Activated CD8-positive, alpha-beta T cell treated with anti-CD3 and anti-CD28 coated beads for 36 hours (primary cell): ENCODE measurements around the gene RGS14. TPM values are rescaled to one million over a fixed set of nuclear protein-coding genes. Genes with fewer than 3 reads are reported as not detected.
A peak's percentile ranks its signal among the peaks of the same experiment; 100 is the strongest.
"Not testable (repeated sequence)": the region's sequence is repeated elsewhere in the genome, so short reads cannot be mapped to it uniquely, and the experiment has no call there.

Source experiments
- ATAC-seq: fragments of 200-7000 bp; cut with Tn5 transposase; one replicate; pipeline ENCODE4 v1.10.0; 2021; ENCODE audit warnings: mild to moderate bottlenecking, moderate library complexity
- CTCF ChIA-PET: fragments of 350-600 bp; sonication (Branson Sonifier 250); formaldehyde crosslinking; loops from one replicate; lab custom pipeline; 2021; ENCODE audit warnings: antibody characterized with exemption; lab: Charles Lee
- POLR2A ChIA-PET: fragments of 350-600 bp; sonication (Branson Sonifier 250); formaldehyde crosslinking; loops from one replicate; lab custom pipeline; 2021; ENCODE audit warnings: antibody characterized with exemption; lab: Charles Lee
- DNase-seq: peaks from one replicate; pipeline ENCODE4 v3.0.0-alpha.2; 2020
- H3K27ac Mint-ChIP-seq: one replicate; pipeline ENCODE4 v1.8.0; 2021; ENCODE audit warnings: mild to moderate bottlenecking, mixed read lengths
- H3K27me3 Mint-ChIP-seq: one replicate; pipeline ENCODE4 v1.8.0; 2021; ENCODE audit warnings: mixed read lengths
- H3K36me3 Mint-ChIP-seq: one replicate; pipeline ENCODE4 v1.8.0; 2021; ENCODE audit warnings: low read depth, mixed read lengths
- H3K4me1 Mint-ChIP-seq: one replicate; pipeline ENCODE4 v1.8.0; 2021; ENCODE audit warnings: low read depth, mixed read lengths
- H3K4me3 Mint-ChIP-seq: one replicate; pipeline ENCODE4 v1.8.0; 2021; ENCODE audit warnings: mild to moderate bottlenecking, moderate library complexity, mixed read lengths
- H3K9me3 Mint-ChIP-seq: one replicate; pipeline ENCODE4 v1.8.0; 2021; ENCODE audit warnings: mixed read lengths
- intact Hi-C: fragments of 100-400 bp; cut with micrococcal nuclease; formaldehyde crosslinking; loops from one replicate; pipeline ENCODE4 v1.10.0; 2022
- total RNA-seq, 2 experiments: library from RNA; stranded (reverse); gene quantifications; one replicate each; pipeline ENCODE4 v1.2.3, GENCODE V29; 2021
- TF ChIP-seq, protein P1 (sequence below): fragments of 200-600 bp; IDR thresholded peaks from one replicate; pipeline ENCODE4 v1.8.0; 2022; ENCODE audit warnings: antibody characterized with exemption, mild to moderate bottlenecking

The RGS14 gene
- total RNA-seq, 2 experiments from 2014 or later, result 50.4 to 52.5 TPM

DNA sequence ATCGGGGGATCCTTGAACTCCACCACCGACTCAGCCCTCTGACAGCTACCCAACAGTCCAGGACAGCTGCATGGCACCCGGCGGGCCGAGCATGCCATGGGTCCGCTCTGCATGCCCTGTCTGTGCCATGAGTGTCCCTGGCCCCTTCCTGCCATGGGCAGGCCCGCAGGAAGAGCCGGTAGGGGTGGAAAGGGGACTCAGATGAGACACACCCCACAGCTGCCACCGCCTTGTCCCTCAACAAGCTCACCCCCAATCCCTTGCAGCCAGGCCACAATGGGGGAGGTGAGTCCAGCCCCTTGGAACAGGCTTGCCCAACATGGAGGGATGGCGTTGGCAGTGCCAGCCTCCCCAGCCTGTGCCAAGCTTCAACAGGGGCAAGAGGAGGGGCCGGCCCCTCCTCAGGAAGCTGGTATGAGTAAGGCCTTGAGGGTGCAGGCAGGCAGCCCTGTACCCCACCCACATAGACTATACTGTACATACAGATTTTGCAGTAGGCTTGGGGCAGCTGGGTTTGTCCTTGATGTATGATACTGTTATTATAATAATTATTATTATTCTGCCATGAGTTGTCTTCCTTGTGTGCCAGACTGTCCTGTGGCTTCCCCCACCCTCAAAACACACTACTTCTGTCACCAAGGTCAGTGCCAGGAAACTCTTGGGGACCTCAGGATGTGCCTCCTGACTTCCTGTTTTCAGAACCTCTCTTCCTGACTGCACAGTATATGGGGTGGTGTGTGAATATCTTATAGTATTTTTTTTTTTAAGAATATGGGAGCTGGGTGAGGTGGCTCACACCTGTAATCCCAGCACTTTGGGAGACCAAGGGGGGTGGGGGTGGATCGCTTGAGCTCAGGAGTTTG is 14.5 kb downstream of the RGS14 start:
- TF ChIP-seq, protein P1, sequence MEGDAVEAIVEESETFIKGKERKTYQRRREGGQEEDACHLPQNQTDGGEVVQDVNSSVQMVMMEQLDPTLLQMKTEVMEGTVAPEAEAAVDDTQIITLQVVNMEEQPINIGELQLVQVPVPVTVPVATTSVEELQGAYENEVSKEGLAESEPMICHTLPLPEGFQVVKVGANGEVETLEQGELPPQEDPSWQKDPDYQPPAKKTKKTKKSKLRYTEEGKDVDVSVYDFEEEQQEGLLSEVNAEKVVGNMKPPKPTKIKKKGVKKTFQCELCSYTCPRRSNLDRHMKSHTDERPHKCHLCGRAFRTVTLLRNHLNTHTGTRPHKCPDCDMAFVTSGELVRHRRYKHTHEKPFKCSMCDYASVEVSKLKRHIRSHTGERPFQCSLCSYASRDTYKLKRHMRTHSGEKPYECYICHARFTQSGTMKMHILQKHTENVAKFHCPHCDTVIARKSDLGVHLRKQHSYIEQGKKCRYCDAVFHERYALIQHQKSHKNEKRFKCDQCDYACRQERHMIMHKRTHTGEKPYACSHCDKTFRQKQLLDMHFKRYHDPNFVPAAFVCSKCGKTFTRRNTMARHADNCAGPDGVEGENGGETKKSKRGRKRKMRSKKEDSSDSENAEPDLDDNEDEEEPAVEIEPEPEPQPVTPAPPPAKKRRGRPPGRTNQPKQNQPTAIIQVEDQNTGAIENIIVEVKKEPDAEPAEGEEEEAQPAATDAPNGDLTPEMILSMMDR, result no peak
- intact Hi-C loops, result no loop called here
- ChIA-PET POLR2A (interaction anchor here (0.7 to 2.6 kb wide), 8 partner anchors 10 to 83 kb away, joined by 3 to 9 read pairs (median 5); partner anchors contain the start of gene LMAN2), CTCF (interaction anchor here (0.8 to 8.4 kb wide), 10 partner anchors 12 to 131 kb away, joined by 3 to 86 read pairs (median 14); partner anchors contain the start of genes PFN3, RGS14 and SLC34A1)
- H3K4me3 Mint-ChIP-seq, result no peak overlapping the region
- DNase-seq (peak; percentile 50), ATAC-seq (peak; percentile 68)
- H3K27ac Mint-ChIP-seq, result peak overlapping the region; percentile 86
- no peaks in the 10 kb centered on the region for H3K9me3 Mint-ChIP-seq
- H3K27me3 Mint-ChIP-seq, result no peaks in the 10 kb centered on the region
- H3K4me1 Mint-ChIP-seq, result peaks cover 53% of the 10 kb centered on the region
- H3K36me3 Mint-ChIP-seq, result peaks cover 38% of the 10 kb centered on the region

DNA sequence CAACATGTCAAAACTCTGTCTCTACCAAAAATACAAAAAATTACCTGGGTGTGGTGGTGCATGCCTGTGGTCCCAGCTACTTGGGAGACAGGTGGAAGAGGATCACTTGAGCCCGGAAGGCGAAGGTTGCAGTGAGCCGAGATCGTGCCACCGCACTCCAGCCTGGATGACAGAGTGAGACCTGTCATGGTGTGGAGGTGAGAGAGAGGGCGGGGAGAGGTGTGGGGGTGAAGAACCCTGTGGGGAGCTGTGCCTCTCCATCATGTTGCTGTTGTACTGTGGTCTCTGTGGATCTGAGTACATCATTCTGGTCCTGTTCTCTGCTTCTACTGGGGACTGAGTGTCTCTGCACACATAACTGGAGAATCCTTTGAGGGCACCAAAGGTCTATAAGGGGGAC is 15.2 kb downstream of the RGS14 start:
- CTCF ChIA-PET, result interaction anchor here (0.8 to 8.4 kb wide), 7 partner anchors 8 to 63 kb away, joined by 3 to 86 read pairs (median 7); partner anchors contain the start of gene RGS14

DNA sequence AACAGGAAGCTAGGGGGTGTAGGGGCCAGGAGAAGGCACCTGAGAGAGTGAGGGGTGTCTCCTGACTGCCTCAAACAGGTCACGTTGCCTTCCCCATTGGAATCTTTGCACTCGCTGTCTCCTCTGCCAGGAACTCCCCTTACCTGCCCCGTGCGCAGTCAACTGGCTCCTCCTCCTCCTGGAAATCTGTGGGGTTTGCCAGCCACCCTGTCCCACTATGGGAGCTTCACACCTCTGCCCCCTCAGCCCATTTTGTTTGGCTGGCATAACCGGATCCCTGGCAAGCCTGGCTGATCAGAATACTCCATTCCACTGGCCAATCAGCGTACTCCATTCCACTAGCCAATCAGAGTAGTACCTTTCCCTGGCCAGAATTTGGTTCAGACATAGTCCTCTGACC is 16.1 kb downstream of the RGS14 start:
- DNase-seq, result no peak
- no peak overlapping the region for H3K4me3 Mint-ChIP-seq
- no peaks in the 10 kb centered on the region for H3K27me3 Mint-ChIP-seq
- peaks cover 47% of the 10 kb centered on the region for H3K4me1 Mint-ChIP-seq
- no peaks in the 10 kb centered on the region for H3K9me3 Mint-ChIP-seq
- H3K27ac Mint-ChIP-seq, result peak overlapping the region; percentile 86
- TF ChIP-seq, protein P1, result no peak
- no peak for ATAC-seq
- CTCF ChIA-PET, result interaction anchor here (1.2 to 8.4 kb wide), 5 partner anchors 9 to 55 kb away, joined by 4 to 86 read pairs (median 4); partner anchors contain the start of gene SLC34A1
- intact Hi-C loops, result no loop called here
- peaks cover 30% of the 10 kb centered on the region for H3K36me3 Mint-ChIP-seq
- POLR2A ChIA-PET, result interaction anchor here (1.0 to 1.4 kb wide), 4 partner anchors 12 to 53 kb away, joined by 3 to 4 read pairs (median 4); no protein-coding TSS in a partner anchor

More for the DNA sequence above, 15.2 kb downstream of the RGS14 start:
- intact Hi-C loops, result no loop called here
- no peak overlapping the region for H3K4me3 Mint-ChIP-seq
- H3K9me3 Mint-ChIP-seq, result no peaks in the 10 kb centered on the region
- ATAC-seq (peak; percentile 40), DNase-seq (peak; percentile 46)
- POLR2A ChIA-PET, result interaction anchor here (0.7 to 2.6 kb wide), 6 partner anchors 11 to 59 kb away, joined by 3 to 9 read pairs (median 4); no protein-coding TSS in a partner anchor
- no peaks in the 10 kb centered on the region for H3K27me3 Mint-ChIP-seq
- TF ChIP-seq, protein P1, result no peak
- peak overlapping the region; percentile 86 for H3K27ac Mint-ChIP-seq
- H3K4me1 Mint-ChIP-seq, result peaks cover 53% of the 10 kb centered on the region
- H3K36me3 Mint-ChIP-seq, result peaks cover 38% of the 10 kb centered on the region

DNA sequence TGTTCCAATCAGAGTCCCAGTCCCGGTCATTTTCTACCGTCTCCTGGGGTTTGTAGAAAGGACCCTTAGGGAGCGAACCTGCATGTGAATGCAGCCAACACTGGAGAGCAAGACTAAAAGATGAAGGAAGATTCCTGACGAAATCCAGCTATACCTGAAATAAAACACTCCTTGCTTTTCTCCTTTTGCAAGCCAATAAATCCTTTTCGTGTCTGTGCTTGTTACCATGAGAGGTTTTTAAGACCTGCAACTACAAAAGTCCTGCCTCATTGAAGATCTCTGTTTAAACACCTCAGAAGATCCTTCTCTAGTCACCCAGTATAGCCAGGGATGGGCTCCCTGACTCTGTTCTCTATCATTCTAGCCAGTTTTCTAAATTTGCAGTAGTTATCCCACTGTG is 16.5 kb downstream of the RGS14 start:
- intact Hi-C loops, result no loop called here
- H3K27ac Mint-ChIP-seq, result peak overlapping the region; percentile 86
- no peak for ATAC-seq
- peaks cover 44% of the 10 kb centered on the region for H3K4me1 Mint-ChIP-seq
- TF ChIP-seq, protein P1, result no peak
- no peak overlapping the region for H3K4me3 Mint-ChIP-seq
- H3K9me3 Mint-ChIP-seq, result no peaks in the 10 kb centered on the region
- POLR2A ChIA-PET, result interaction anchor here (1.0 to 1.4 kb wide), 4 partner anchors 12 to 53 kb away, joined by 3 to 4 read pairs (median 4); no protein-coding TSS in a partner anchor
- DNase-seq, result no peak
- no peaks in the 10 kb centered on the region for H3K27me3 Mint-ChIP-seq
- H3K36me3 Mint-ChIP-seq, result peaks cover 26% of the 10 kb centered on the region
- CTCF ChIA-PET, result interaction anchor here (1.2 to 8.4 kb wide), 4 partner anchors 9 to 17 kb away, joined by 4 to 86 read pairs (median 4); partner anchors contain the start of gene SLC34A1

DNA sequence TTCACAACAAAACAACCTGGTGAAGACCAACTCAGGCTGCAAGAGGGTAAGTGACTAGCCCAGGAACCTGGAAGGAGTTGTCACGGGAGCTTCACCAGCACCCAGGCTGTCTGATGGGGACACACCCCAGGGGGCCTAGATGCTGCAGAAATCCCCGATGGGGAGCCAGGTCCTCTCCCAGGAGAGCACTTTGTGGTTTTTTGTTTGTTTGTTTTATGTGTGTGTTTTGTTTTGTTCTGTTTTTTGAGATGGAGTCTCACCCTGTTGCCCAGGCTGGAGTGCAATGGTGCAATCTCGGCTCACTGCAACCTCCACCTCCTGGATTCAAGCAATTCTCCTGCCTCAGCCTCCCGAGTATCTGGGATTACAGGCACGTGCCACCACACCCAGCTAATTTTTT is 17.8 kb downstream of the RGS14 start:
- DNase-seq, intact Hi-C loops, H3K27ac Mint-ChIP-seq, ATAC-seq, H3K27me3 Mint-ChIP-seq, H3K4me3 Mint-ChIP-seq, H3K9me3 Mint-ChIP-seq: not testable (repeated sequence)
- H3K36me3 Mint-ChIP-seq, result peaks cover 19% of the 10 kb centered on the region
- CTCF ChIA-PET, result interaction anchor here (1.0 to 8.4 kb wide), 2 partner anchors 15 to 126 kb away, joined by 3 to 86 read pairs; no protein-coding TSS in a partner anchor
- H3K4me1 Mint-ChIP-seq, result peaks cover 42% of the 10 kb centered on the region
- POLR2A ChIA-PET, result interaction anchor here (1.1 kb wide), 1 partner anchor 71 kb away, joined by 3 read pairs; the partner anchor contains the start of gene PRR7
